KG1 (cell line): ENCODE data around the gene PEX11A.
A peak's percentile ranks its signal among the peaks of the same experiment; 100 is the strongest.
"Not testable (repeated sequence)": the region's sequence is repeated elsewhere in the genome, so short reads cannot be mapped to it uniquely, and the experiment has no call there.

Experiments used
- DNase-seq: peaks from one replicate; lab custom pipeline; 2025; lab: John Stamatoyannopoulos, UW

Gene PEX11A, protein sequence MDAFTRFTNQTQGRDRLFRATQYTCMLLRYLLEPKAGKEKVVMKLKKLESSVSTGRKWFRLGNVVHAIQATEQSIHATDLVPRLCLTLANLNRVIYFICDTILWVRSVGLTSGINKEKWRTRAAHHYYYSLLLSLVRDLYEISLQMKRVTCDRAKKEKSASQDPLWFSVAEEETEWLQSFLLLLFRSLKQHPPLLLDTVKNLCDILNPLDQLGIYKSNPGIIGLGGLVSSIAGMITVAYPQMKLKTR

DNA sequence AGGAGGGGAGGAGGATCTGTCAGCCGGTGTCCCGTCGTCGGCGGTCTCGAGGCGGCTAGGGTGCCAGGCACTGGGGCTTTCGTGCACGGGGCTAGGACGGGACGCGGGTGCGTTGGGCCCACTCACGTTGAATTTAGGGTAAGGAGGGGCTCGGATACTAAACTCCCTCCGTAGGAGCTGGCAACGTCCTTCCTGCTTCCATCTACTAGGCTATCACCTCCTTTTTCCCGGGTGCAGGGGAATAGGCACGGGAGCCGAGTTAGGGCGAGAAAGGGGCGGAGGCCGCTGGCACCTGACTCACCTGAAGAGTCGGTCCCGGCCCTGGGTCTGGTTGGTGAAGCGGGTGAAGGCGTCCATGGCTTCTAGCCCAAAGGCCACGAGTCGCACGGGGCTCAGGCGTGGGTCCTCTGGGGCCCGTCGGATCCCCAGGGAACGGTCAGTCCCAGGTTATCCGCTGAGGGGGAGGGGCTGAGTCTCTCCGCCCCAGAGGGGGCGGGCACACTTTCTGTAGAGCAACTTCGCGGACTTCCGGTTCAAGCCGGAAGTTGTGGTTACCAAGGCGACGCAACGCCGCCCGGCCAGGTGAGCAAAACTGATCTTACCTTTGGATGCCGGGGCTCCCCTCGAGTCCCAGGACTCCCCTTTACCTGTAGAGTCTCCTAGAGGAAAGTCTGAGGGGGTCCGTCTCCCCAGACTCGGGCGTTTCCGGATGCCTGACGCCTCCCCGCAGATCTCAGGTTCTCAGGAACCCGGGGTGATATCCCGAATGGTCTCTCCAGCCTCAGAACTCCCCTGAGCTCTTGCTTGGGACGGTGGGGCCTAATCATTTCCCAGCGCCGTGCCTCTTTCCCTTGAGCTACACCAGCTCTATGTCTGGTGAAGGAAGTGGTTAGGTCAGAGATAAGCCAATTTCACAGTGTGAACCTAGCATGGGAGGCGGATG, at the start of gene PEX11A, which contains the start of gene WDR93:
PEX11A (minus strand) TSS at position 479 of the 943 bp plus-strand sequence; CDS start at position 357, 122 bp downstream.
WDR93 (plus strand) TSS at position 536 of the 943 bp plus-strand sequence. CDS start 10,936 bp downstream, outside the sequence.
- peak; percentile 62 for DNase-seq

GRCh38 chr15:89740137-89740536, 49.6 kb upstream of the PEX11A start:
- DNase-seq = peak; percentile 70

DNA sequence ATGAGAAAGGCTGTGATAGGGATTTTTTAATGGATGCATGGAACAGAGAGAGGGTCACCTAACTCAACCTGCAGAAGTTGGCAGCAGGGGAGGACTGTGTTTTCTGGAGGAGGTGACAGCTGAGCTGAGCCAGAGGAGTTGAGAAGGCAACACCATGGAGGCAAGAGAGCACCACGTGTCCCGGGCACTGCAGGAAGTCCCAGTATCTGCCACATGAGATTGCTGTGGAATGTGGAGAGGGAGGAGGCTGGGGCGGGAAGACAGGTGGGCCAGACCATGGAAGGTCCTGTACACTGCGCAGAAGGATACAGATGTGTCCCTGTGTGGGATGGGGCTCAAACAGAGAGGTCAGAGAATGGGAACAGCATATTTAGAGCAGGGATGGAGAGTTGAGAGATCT, 45.2 kb upstream of the PEX11A start:
- DNase-seq = no peak

GRCh38 chr15:89732451-89733172, 42.1 kb upstream of the PEX11A start:
- DNase-seq = no peak

GRCh38 chr15:89731275-89731674, 40.7 kb upstream of the PEX11A start:
- DNase-seq = no peak

DNA sequence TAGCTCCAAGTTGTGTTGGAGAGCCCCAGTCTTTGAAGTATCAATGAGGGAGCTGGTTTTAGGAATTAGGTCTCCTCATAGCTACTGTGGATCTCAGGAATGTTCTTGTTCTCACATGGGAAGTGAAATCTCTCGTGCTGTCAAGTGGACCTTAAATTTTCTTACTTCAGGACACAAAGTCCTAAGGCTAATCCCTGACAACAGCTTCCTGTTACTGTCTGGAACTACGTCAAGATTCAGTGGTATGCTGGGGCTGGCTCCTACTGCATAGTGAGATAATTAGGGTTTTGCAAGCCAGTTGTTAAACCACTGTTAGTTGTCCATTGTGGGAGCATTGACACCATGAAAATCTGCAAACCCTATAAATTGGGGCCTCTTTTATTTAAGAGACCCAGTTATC, 37.7 kb upstream of the PEX11A start:
- no peak for DNase-seq

- DNase-seq = no peak
Measured at GRCh38 chr15:89725064-89725463, 34.5 kb upstream of the PEX11A start.

DNA sequence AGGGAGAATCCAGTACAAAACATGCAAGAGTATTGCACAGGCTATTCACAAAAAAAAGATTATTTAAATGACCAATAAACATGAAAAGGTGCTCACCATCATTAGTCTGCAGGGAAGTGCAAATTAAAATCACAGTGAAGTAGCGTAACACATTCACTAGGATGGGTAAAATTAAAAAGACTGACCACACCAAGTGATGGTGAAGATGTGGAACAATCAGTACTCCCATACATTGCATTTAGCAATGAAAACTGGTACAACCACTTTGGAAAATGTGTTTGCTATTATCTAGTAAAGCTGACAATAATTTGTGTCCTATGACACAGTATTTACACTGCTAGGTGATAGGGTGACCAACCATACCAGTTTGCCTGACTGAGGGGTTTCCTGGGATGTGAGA, 34.1 kb upstream of the PEX11A start:
- no peak for DNase-seq

DNA sequence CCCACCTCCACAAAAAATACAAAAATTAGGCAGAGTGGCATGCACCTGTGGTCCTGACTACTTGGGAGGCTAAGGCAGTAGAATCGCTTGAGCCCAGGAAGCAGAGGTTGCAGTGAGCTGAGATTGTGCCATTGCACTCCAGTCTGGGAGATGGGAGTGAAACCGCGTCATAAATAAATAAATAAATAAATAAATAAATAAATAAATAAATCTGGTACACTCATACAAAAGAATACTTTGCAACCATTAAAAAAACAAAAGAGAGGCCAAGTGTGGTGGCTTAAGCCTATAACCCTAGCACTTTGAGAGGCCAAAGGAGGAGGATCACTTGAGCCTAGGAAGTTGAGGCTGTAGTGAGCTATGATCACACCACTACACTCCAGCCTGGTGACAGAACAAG, 32.5 kb upstream of the PEX11A start:
- DNase-seq = no peak

GRCh38 chr15:89714775-89715174, 24.2 kb upstream of the PEX11A start:
- DNase-seq = no peak

DNA sequence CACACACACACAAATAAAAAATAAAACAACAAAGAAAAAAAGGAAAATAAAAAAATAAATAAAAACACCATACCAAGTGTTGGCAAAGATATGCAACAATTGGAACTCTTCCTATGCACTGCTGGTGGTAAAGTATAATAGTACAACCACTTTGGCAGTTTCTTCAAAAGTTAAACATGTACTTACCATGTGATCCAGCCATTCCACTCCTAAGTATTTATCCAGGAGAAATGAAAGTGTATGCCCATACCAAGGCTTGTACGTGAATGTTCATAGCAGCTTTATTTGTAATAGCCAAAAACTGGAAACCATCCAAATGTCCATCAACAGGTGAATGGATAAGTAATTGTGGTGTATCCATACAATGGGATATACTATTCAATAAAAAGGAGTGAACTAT, 17.0 kb upstream of the PEX11A start:
- DNase-seq = no peak

- no peak for DNase-seq
Measured at GRCh38 chr15:89704411-89704810, 13.9 kb upstream of the PEX11A start.

- no peak for DNase-seq
Measured at GRCh38 chr15:89695198-89695597, 4.6 kb upstream of the PEX11A start.

DNA sequence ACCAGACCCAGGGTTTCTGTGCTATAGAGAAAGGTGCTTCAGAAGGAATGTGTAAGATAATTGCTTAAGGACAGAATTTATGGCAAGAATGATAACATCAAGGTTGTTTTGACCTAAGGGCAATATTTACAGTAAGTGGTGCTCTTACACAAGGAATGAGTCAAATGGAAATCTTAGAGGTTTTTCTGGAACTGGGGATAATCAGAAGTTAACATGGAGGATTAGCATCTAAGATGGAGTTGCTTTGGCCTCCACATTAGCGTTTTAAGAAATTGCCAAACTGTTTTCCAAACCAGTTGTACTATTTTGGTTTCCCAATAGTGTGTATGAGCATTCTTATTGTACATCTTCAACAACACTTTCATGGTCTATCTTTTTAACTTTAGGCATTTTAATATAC, 3.1 kb upstream of the PEX11A start:
- DNase-seq = no peak

- no peak for DNase-seq
Measured at GRCh38 chr15:89693091-89693490, 2.5 kb upstream of the PEX11A start.

DNA sequence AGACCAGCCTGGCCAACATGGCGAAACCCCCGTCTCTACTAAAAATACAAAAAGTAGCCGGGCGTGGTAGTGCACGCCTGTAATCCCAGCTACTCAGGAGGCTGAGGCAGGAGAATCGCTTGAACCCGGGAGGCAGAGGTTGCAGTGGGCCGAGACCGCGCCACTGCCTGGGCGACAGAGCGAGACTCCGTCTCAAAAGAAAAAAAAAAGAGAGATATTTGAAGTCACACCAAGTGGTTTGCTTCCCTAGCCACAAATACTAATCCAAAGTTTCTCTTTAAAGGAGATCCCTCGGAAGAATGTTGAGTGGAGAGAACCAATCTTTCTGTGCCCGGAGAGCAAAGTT, 651 bp downstream of the PEX11A start:
- DNase-seq = not testable (repeated sequence)

GRCh38 chr15:89686522-89686921, 4.0 kb downstream of the PEX11A start:
- DNase-seq = no peak

GRCh38 chr15:89685995-89686394, 4.6 kb downstream of the PEX11A start:
- DNase-seq = no peak

GRCh38 chr15:89681146-89681545, 9.4 kb downstream of the PEX11A start:
- DNase-seq = no peak

DNA sequence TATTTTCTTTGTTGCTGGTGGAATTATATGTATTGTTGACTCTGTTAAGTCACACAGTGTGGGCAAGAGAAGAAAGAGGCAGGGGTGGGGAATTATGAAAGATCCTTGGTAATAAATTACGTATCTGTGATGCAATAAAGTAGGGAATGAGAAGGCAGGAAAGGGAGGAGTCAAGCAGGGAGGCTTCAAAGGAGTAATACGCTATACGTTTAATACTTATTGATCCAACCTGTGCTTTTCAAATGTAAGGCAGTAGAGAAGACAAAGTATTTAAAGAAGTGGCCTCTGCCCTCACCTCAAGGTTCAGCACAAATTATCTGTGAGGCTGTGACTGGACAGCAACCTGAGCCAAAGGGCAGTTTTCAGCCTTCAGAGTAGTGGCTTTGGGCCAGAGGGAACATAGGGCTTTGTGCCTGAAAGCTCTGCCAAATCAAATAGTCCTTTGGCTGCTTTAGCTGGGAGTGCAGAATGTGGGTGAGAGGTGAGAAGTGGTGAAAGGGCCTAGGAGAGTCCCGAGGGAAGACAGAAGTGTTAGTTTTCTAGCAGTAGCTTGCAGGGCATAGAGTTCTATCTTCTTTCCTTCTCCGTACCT, 10.2 kb downstream of the PEX11A start:
- no peak for DNase-seq

GRCh38 chr15:89679212-89679611, 11.3 kb downstream of the PEX11A start, which contains the start of gene PLIN1:
Gene PLIN1, minus strand, starts transcription at chr15:89679367. Its CDS starts 1,878 bp downstream, at chr15:89677489.
- no peak for DNase-seq

GRCh38 chr15:89677381-89677780, 13.2 kb downstream of the PEX11A start:
- DNase-seq = no peak
